Astrocyte of the hippocampus (primary cell): ENCODE measurements around the gene ENTREP1.
"Not testable (repeated sequence)": the region's sequence is repeated elsewhere in the genome, so short reads cannot be mapped to it uniquely, and the experiment has no call there.

Source experiments
- DNase-seq: peaks from one replicate; pipeline ENCODE4 v3.0.0; 2011; ENCODE audit warnings: low read depth, low spot score

ENTREP1 gene

GRCh38 chr9:69324549-69325401 lies at the start of gene ENTREP1:
Gene ENTREP1 (plus strand): TSS chr9:69325215. CDS start chr9:69325310, 95 bp downstream.
- peak; percentile 69 for DNase-seq

GRCh38 chr9:69276775-69277174 lies 48.2 kb upstream of the ENTREP1 start:
- no peak for DNase-seq

GRCh38 chr9:69279084-69279731 lies 45.8 kb upstream of the ENTREP1 start:
- no peak for DNase-seq

GRCh38 chr9:69279733-69280132 lies 45.3 kb upstream of the ENTREP1 start:
- no peak for DNase-seq

GRCh38 chr9:69283003-69283402 lies 42.0 kb upstream of the ENTREP1 start:
- no peak for DNase-seq

- DNase-seq: no peak
Observed at GRCh38 chr9:69292078-69292477, 32.9 kb upstream of the ENTREP1 start.

- DNase-seq: no peak
Observed at GRCh38 chr9:69293156-69293555, 31.9 kb upstream of the ENTREP1 start.

- DNase-seq: no peak
Observed at GRCh38 chr9:69295872-69296552, 29.0 kb upstream of the ENTREP1 start.

- DNase-seq: no peak
Observed at GRCh38 chr9:69297300-69297980, 27.6 kb upstream of the ENTREP1 start.

GRCh38 chr9:69299315-69299714 lies 25.7 kb upstream of the ENTREP1 start:
- no peak for DNase-seq

GRCh38 chr9:69299826-69300225 lies 25.2 kb upstream of the ENTREP1 start:
- DNase-seq: no peak

GRCh38 chr9:69303331-69303730 lies 21.7 kb upstream of the ENTREP1 start:
- DNase-seq: no peak

- DNase-seq: not testable (repeated sequence)
Observed at GRCh38 chr9:69306895-69307445, 18.0 kb upstream of the ENTREP1 start.

- DNase-seq: peak; percentile 95
Observed at GRCh38 chr9:69307446-69308205, 17.4 kb upstream of the ENTREP1 start.

GRCh38 chr9:69308206-69308931 lies 16.6 kb upstream of the ENTREP1 start:
- DNase-seq: no peak

- DNase-seq: no peak
Observed at GRCh38 chr9:69313175-69313574, 11.8 kb upstream of the ENTREP1 start.

- DNase-seq: no peak
Observed at GRCh38 chr9:69314547-69314946, 10.5 kb upstream of the ENTREP1 start.

- DNase-seq: no peak
Observed at GRCh38 chr9:69317081-69317480, 7.9 kb upstream of the ENTREP1 start.

- DNase-seq: no peak
Observed at GRCh38 chr9:69317894-69318293, 7.1 kb upstream of the ENTREP1 start.
